ENCODE measurements around the gene ATP8B3. TPM values are rescaled to one million over a fixed set of nuclear protein-coding genes. Genes with fewer than 3 reads are reported as not detected.

ATP8B3 gene
- total and polyA plus RNA-seq, 9 of the 15 experiments (the other 6 are each of a cell fraction or from before 2014, with no cell fraction given) = 1.2 to 12.3 (median 3.8) TPM

- no peak; the same call in 1 of the 2 replicates for TF ChIP-seq ZBTB40 (IDR thresholded peaks at IDR 0.05)
- no peak for TF ChIP-seq ZBTB40 (CRISPR knock-in tag; IDR thresholded peaks at IDR 0.05)
- peak; percentile 42; the same call in 1 of the 2 replicates for TF ChIP-seq E2F3 (CRISPR knock-in tag; IDR thresholded peaks at IDR 0.05)
- TF ChIP-seq MTF1 (CRISPR knock-in tag; IDR thresholded peaks at IDR 0.05; ENCODE audit: borderline replicate concordance) = no peak
- TF ChIP-seq MGA (IDR thresholded peaks at IDR 0.05) = peak; percentile 79
- 0 out of 2 replicates have a peak, but pooled peaks have one; percentile 23 for TF ChIP-seq NBN (IDR thresholded peaks at IDR 0.05; ENCODE audit: low read depth)
Measured at GRCh38 chr19:1748115-1748872, 63.8 kb downstream of the ATP8B3 start (continued).
